ENCODE data around the gene MOSMO. TPM values are rescaled to one million over a fixed set of nuclear protein-coding genes. Genes with fewer than 3 reads are reported as not detected.

MOSMO gene
- total RNA-seq: 7.2 TPM

- DNase-seq (ENCODE audit: low spot score) (peak; percentile 81), ATAC-seq (peak; percentile 93)
These were observed at the start of gene MOSMO for GRCh38 chr16:22007509-22008214. MOSMO (plus strand) TSS chr16:22008111; CDS start chr16:22008302, 191 bp downstream.

- DNase-seq (ENCODE audit: low spot score): no peak
These were observed 48.9 kb upstream of the MOSMO start for GRCh38 chr16:21959050-21959449.

DNA sequence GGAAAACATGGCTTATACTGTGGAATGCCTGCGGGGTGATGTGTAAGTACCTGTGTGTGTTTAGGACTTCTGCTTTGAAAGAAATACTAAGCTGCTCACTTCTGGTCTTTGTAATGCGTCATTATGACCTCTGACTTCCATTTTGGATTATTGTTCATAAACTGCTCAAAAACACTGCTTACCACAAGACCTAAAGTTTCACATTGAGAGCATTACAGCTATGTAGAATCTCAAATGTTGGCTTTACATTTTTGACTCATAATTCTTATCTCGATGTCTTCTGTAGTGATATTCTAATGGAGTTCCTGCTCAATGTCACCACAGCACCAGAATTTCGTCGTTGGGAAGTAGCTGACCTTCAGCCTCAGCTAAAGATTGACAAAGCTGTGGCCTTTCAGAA lies 45.4 kb upstream of the MOSMO start:
- DNase-seq (ENCODE audit: low spot score): no peak
- ATAC-seq: no peak

More at GRCh38 chr16:21959050-21959449, 48.9 kb upstream of the MOSMO start:
- ATAC-seq: no peak

DNA sequence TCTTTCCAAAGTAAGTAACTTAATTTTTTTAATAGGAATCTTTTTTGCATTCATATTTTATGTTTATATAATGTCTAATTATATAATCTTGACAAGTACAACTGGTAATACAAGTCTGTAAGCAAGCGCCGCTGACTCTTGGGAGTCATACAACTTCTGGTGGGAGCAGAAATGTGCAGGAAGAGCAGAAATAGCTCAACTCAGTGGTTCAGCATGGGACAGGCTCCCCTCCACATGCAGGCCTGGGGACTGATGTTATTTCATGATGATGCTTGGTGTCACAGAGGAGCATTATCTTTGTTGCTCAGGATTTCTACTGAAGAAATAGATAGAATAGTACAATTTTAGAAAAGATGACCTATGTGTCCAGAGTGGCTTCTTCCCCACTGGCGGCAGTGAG lies 44.0 kb upstream of the MOSMO start:
- ATAC-seq: no peak

DNA sequence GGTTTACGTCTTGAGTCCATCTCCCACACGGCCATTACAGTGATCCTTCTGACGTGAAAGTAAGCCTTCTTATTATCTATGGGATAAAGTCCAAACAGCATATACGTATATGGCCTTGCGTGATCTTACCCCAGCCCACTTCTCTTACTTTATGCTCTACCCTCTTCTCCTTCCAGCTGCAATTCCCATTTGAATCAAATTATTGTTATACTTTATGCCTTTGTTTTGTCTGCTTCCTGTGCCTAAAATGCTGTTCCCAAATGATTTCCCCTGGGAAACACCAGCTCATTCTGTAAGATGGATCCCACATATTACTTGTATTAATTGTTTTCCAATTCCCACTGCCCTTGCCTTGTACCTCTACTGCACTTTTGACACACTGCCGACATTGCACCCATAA lies 43.6 kb upstream of the MOSMO start:
- DNase-seq (ENCODE audit: low spot score): no peak
- ATAC-seq: no peak

More for the DNA sequence above, 44.0 kb upstream of the MOSMO start:
- DNase-seq (ENCODE audit: low spot score): no peak

DNA sequence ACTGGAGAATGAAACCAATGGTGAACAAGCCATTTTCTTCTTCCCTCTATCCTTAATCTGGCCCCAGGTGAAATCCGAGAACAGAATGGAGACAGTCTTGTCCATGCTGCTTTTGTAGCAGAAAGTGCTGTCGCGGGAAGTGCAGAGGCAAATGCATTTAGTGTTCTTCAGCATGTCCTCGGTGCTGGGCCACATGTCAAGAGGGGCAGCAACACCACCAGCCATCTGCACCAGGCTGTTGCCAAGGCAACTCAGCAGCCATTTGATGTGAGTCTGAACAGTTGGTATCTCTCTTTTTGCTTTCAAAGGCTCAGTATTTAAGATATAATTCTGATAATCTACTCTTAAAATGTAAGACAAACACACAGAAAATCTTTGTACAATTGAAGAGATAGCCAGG lies 36.1 kb upstream of the MOSMO start:
- DNase-seq (ENCODE audit: low spot score): no peak
- ATAC-seq: no peak

GRCh38 chr16:21973945-21974344 lies 34.0 kb upstream of the MOSMO start:
- no peak for ATAC-seq

GRCh38 chr16:21980032-21980431 lies 27.9 kb upstream of the MOSMO start:
- ATAC-seq (peak; percentile 49), DNase-seq (ENCODE audit: low spot score) (no peak)

More at GRCh38 chr16:21973945-21974344, 34.0 kb upstream of the MOSMO start:
- DNase-seq (ENCODE audit: low spot score): no peak

GRCh38 chr16:21982108-21982507 lies 25.8 kb upstream of the MOSMO start:
- DNase-seq (ENCODE audit: low spot score) (no peak), ATAC-seq (no peak)

DNA sequence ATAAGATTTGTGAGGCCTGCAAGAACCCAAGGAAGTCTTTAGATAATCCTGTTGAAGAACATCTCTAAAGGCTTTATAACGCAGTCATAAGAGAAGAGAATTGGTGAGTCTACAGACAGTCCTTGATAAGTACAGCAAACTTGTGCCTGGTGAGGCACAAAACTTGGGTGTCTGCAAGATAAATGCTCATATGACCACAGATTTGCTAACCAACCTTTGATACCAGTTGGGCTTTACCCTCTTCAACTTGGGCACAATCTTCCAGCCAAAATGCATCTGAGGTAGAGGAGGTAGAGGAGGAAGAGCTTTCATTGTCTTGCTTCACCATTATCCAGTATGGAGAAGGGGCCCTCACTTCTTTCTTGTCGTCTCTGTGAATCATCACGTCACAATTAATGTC lies 23.8 kb upstream of the MOSMO start:
- no peak for ATAC-seq
- DNase-seq (ENCODE audit: low spot score): no peak

DNA sequence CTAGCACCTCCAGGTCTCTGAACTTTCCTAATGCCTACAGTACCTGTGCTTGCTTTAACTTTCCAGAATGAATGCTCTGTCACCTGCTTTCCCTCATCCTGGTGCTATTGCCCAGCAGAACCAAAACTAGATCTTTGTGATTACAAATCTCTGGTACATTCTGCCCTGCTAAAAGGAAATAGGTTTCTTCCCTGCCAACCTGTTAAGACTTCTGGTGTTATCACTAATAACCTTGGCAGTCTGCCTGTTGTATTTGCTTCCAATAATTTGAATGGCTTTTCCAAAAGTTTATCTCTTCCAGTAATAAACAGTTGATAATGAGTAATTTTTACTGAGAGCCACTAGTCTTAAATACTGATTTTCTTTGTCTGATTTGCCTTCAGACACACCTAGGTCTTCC lies 22.4 kb upstream of the MOSMO start:
- ATAC-seq (no peak), DNase-seq (ENCODE audit: low spot score) (no peak)

- DNase-seq (ENCODE audit: low spot score) (no peak), ATAC-seq (no peak)
These were observed 21.1 kb upstream of the MOSMO start for GRCh38 chr16:21986692-21987246.

- ATAC-seq (no peak), DNase-seq (ENCODE audit: low spot score) (no peak)
These were observed 20.4 kb upstream of the MOSMO start for GRCh38 chr16:21987498-21987897.

GRCh38 chr16:21989133-21989532 lies 18.8 kb upstream of the MOSMO start:
- ATAC-seq (no peak), DNase-seq (ENCODE audit: low spot score) (no peak)

GRCh38 chr16:21989751-21990150 lies 18.2 kb upstream of the MOSMO start:
- DNase-seq (ENCODE audit: low spot score) (no peak), ATAC-seq (no peak)

DNA sequence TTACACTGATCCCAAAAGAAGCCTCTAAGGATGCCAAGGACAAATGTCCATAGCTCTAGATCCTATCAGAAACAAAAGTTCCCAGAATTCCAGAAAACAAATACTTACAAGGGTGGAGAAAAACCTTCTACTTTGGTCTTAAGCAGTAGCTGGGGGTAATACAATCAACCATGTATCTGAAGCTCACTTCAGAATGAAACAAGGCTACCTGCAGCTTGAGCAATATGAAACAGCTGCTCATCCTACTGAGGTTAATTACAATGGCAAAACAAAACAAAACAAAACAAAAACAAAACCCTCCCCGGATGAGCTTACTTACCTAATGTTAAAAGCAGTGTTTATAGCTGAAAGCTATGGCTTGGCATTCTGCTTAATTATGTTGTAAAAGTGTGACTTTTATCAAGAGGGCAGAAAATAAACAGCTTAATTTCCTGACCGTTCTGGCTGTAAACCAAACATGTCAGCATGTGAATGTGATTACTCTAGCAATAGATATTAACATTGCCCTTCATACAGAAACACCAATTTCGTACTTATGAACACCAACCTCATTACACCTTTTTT lies 17.4 kb upstream of the MOSMO start:
- DNase-seq (ENCODE audit: low spot score) (no peak), ATAC-seq (no peak)

GRCh38 chr16:21991621-21992020 lies 16.3 kb upstream of the MOSMO start:
- no peak for ATAC-seq
- DNase-seq (ENCODE audit: low spot score): no peak

- ATAC-seq (no peak), DNase-seq (ENCODE audit: low spot score) (no peak)
These were observed 12.9 kb upstream of the MOSMO start for GRCh38 chr16:21994856-21995465.

GRCh38 chr16:21996923-21997696 lies 10.8 kb upstream of the MOSMO start:
- DNase-seq (ENCODE audit: low spot score) (no peak), ATAC-seq (no peak)

- DNase-seq (ENCODE audit: low spot score): no peak
These were observed 10.0 kb upstream of the MOSMO start for GRCh38 chr16:21997697-21998480.

More at GRCh38 chr16:21997697-21998480, 10.0 kb upstream of the MOSMO start:
- ATAC-seq: no peak

All from left lobe of liver (tissue), 2 donors.